Measurements from ENCODE around the gene TPRX1. TPM values are rescaled to one million over a fixed set of nuclear protein-coding genes. Genes with fewer than 3 reads are reported as not detected.

TPRX1 gene
- total RNA-seq, 1 donor from 2014 or later: not detected

Other genes with a start within 250 kb of the TPRX1 start
- gene ZNF541, start 231.4 kb downstream of the TPRX1 start, total RNA-seq: 0.20 and 0.44 TPM in 2 replicates
- gene BICRA, start 195.4 kb downstream of the TPRX1 start, total RNA-seq: 2.8 and 3.1 TPM in 2 replicates
- 76.3 and 90.7 TPM in 2 replicates for gene EHD2, start 91.1 kb downstream of the TPRX1 start, total RNA-seq
- gene NOP53, start 59.0 kb downstream of the TPRX1 start, total RNA-seq: 69.5 and 115 TPM in 2 replicates
- 310 and 521 TPM in 2 replicates for gene SELENOW, start 25.8 kb downstream of the TPRX1 start, total RNA-seq
- gene CRX, start 17.4 kb upstream of the TPRX1 start, total RNA-seq: not detected in 2 replicates
- not detected in 2 replicates for gene TPRX2, start 54.7 kb upstream of the TPRX1 start, total RNA-seq
- not detected in 2 replicates for gene SULT2A1, start 81.8 kb upstream of the TPRX1 start, total RNA-seq
- gene BSPH1, start 187.6 kb upstream of the TPRX1 start, total RNA-seq: not detected in 2 replicates
- not detected in 2 replicates for gene ELSPBP1, start 190.1 kb upstream of the TPRX1 start, total RNA-seq
- not detected in 2 replicates for gene CABP5, start 239.5 kb upstream of the TPRX1 start, total RNA-seq

Data from lung microvascular endothelial cell (primary cell).